HepG2 (cell line): ENCODE results near the gene TFAP2E. TPM values are rescaled to one million over a fixed set of nuclear protein-coding genes. Genes with fewer than 3 reads are reported as not detected.
"Not testable (repeated sequence)": the region's sequence is repeated elsewhere in the genome, so short reads cannot be mapped to it uniquely, and the experiment has no call there.

Experiments used
- ATAC-seq: fragments of 200-7000 bp; cut with Tn5 transposase; 3 replicates; pipeline ENCODE4 v1.9.1; 2020; ENCODE audit warnings: mild to moderate bottlenecking, moderate library complexity
- BruUV-seq: library from RNA; stranded (reverse); fragments of 400-500 nt; replicated peaks from 2 replicates; lab custom pipeline; 2021; lab: Mats Ljungman, UMichigan
- CTCF ChIA-PET: fragments of 300-600 bp; formaldehyde crosslinking; extraction: SDS; loops from one replicate; lab custom pipeline; 2021; ENCODE audit warnings: low total read pairs, inconsistent platforms, low intra/inter-chr PET ratio; lab: Yijun Ruan, JAX
- POLR2A ChIA-PET: fragments of 350-600 bp; sonication (Branson Sonifier 250); formaldehyde crosslinking; loops from one replicate; lab custom pipeline; 2020; ENCODE audit warnings: antibody characterized with exemption, inconsistent platforms; lab: Yijun Ruan, JAX
- DNase-seq: peaks from one replicate; pipeline ENCODE4 v3.0.0-alpha.2; 2015; ENCODE audit warnings: low spot score
- FAIRE-seq: peaks from 3 replicates; lab custom pipeline; 2011; peaks lifted over from hg19 to GRCh38; lab: Jason Lieb, UNC
- H2AFZ ChIP-seq: one replicate; pipeline ENCODE4 v1.6.1; 2011; ENCODE audit warnings: low read length, inconsistent platforms
- H3K27ac ChIP-seq: fragments of 300-600 bp; 3 replicates; pipeline ENCODE4 v1.8.0; 2011; ENCODE audit warnings: mixed run types, mild to moderate bottlenecking, mixed read lengths, low read length, inconsistent platforms; ENCODE audit not compliant: insufficient read depth; ENCODE audit errors: extremely low read length
- H3K27me3 ChIP-seq, 2 experiments: fragments of 200-600 bp in 1 of 2; 2 replicates in 1 of 2; 3 replicates in 1 of 2; pipeline versions ENCODE4 v1.6.0 to v1.8.0; 2011; ENCODE audit warnings: low read length in 2 of 2, mild to moderate bottlenecking in 2 of 2, moderate library complexity in 2 of 2, inconsistent platforms in 1 of 2; ENCODE audit not compliant: insufficient read depth in 2 of 2, control insufficient read depth in 1 of 2
- H3K36me3 ChIP-seq, 2 experiments: fragments of 200-600 bp in 1 of 2; replicated peaks in 1 of 2; 2 replicates in 1 of 2; 3 replicates in 1 of 2; pipeline versions ENCODE4 v1.5.1 to v1.8.0; 2011; ENCODE audit warnings: low read length in 2 of 2, inconsistent platforms in 1 of 2; ENCODE audit not compliant: insufficient read depth in 2 of 2, control insufficient read depth in 1 of 2
- H3K4me1 ChIP-seq: 2 replicates; pipeline ENCODE4 v1.5.1; 2012; ENCODE audit warnings: low read length, inconsistent platforms; ENCODE audit not compliant: insufficient read depth
- H3K4me2 ChIP-seq: 2 replicates; pipeline ENCODE4 v1.6.0; 2011; ENCODE audit warnings: low read depth, low read length, inconsistent platforms
- H3K4me3 ChIP-seq, 3 experiments: fragments of 200-600 bp in 1 of 3; sonication (generic), shearing (Covaris generic) in 1 of 3; replicated peaks in 1 of 3; 2 replicates each; pipeline ENCODE4 v1.5.1; 2011 to 2016; ENCODE audit warnings: low read length in 3 of 3, inconsistent platforms in 2 of 3, low read depth in 2 of 3, mild to moderate bottlenecking in 2 of 3, control low read depth in 1 of 3, mixed read lengths in 1 of 3; ENCODE audit not compliant: insufficient read depth in 1 of 3
- H3K79me2 ChIP-seq: one replicate; pipeline ENCODE4 v1.6.1; 2011; ENCODE audit warnings: low read length, inconsistent platforms; ENCODE audit not compliant: insufficient read depth
- H3K9ac ChIP-seq: 2 replicates; pipeline ENCODE4 v1.6.0; 2011; ENCODE audit warnings: mild to moderate bottlenecking, low read depth, low read length, inconsistent platforms; ENCODE audit not compliant: insufficient read depth
- H3K9me3 ChIP-seq: 2 replicates; pipeline ENCODE4 v1.5.1; 2012; ENCODE audit warnings: mild to moderate bottlenecking, low read length
- H4K20me1 ChIP-seq: 2 replicates; pipeline ENCODE4 v1.6.0; 2011; ENCODE audit warnings: inconsistent platforms, mild to moderate bottlenecking, low read length, moderate library complexity; ENCODE audit not compliant: insufficient read depth
- ATF1 ChIP-seq: IDR thresholded peaks from 2 replicates; pipeline ENCODE4 v1.6.1; 2016; ENCODE audit warnings: mild to moderate bottlenecking, control low read depth
- ATF7 ChIP-seq, 2 experiments: fragments of 450-650 bp in 1 of 2; sonication (generic) in 1 of 2; formaldehyde crosslinking in 1 of 2; IDR thresholded peaks; 2 replicates each; pipeline versions ENCODE4 v1.4.0 to v1.6.1; 2016 to 2020; ENCODE audit warnings: antibody characterized with exemption in 1 of 2, mild to moderate bottlenecking in 1 of 2, missing genetic modification reagents in 1 of 2
- CHD2 ChIP-seq: IDR thresholded peaks from 2 replicates; pipeline ENCODE4 v1.6.1; 2011; ENCODE audit warnings: low read depth, low read length, improper control_type of control experiment
- DPF2 ChIP-seq: sonication (generic); formaldehyde crosslinking; IDR thresholded peaks from 2 replicates; pipeline ENCODE4 v1.4.0; 2020; ENCODE audit warnings: mild to moderate bottlenecking, low read depth, missing genetic modification reagents, borderline replicate concordance
- KDM4B ChIP-seq: sonication (generic); formaldehyde crosslinking; IDR thresholded peaks from 2 replicates; pipeline ENCODE4 v1.4.0; 2020; ENCODE audit warnings: missing genetic modification reagents
- NFIB ChIP-seq: sonication (generic); formaldehyde crosslinking; IDR thresholded peaks from 2 replicates; pipeline ENCODE4 v1.9.0; 2021; ENCODE audit warnings: missing genetic modification reagents, mild to moderate bottlenecking, borderline replicate concordance
- RAD21 ChIP-seq: fragments of 450-650 bp; formaldehyde crosslinking; IDR thresholded peaks from 2 replicates; pipeline ENCODE4 v1.5.0; 2020; ENCODE audit warnings: mild to moderate bottlenecking
- TAF1 ChIP-seq: sonication (generic); formaldehyde crosslinking; IDR thresholded peaks from 2 replicates; pipeline ENCODE4 v1.4.0; 2020; ENCODE audit warnings: missing genetic modification reagents
- TGIF2 ChIP-seq: IDR thresholded peaks from 2 replicates; pipeline ENCODE4 v1.6.1; 2016; ENCODE audit warnings: control low read depth, missing compliant biosample characterization
- ZNF274 ChIP-seq: sonication (generic); formaldehyde crosslinking; IDR thresholded peaks from 2 replicates; pipeline ENCODE4 v1.5.1; 2020; ENCODE audit warnings: mild to moderate bottlenecking, missing genetic modification reagents
- ZNF383 ChIP-seq: sonication (generic); formaldehyde crosslinking; IDR thresholded peaks from 2 replicates; pipeline ENCODE4 v1.4.0; 2020; ENCODE audit warnings: missing genetic modification reagents, mild to moderate bottlenecking, borderline replicate concordance
- ZNF512 ChIP-seq: sonication (generic); formaldehyde crosslinking; IDR thresholded peaks from 2 replicates; pipeline ENCODE4 v1.4.0; 2020; ENCODE audit warnings: mild to moderate bottlenecking, missing genetic modification reagents
- WGBS: methylation state at CpG from one replicate; pipeline ENCODE4 v1.1.6; 2017; ENCODE audit warnings: low lambda C conversion rate; 5-methylcytosine and 5-hydroxymethylcytosine counted together
- in situ Hi-C: cut with HindIII; loops from 2 replicates; pipeline ENCODE4 v1.10.0; 2017; ENCODE audit warnings: low pct_unique_long_range_greater_than_20kb; ENCODE audit not compliant: extremely low pct_ligation_motif_present
- intact Hi-C: fragments of 100-400 bp; cut with micrococcal nuclease; formaldehyde crosslinking; loops from one replicate; pipeline ENCODE4 v1.10.0; 2022; ENCODE audit not compliant: unreplicated experiment
- polyA plus RNA-seq, 8 experiments: library from polyadenylated mRNA; depleted of rRNA in 3 of 8; stranded (reverse) in 7 of 8; unstranded in 1 of 8; fragments of >200 nt; fragmentation: Illumina TruSeq in 4 of 8; extraction: Trizol in 4 of 8; gene quantifications; 2 replicates each; pipeline versions ENCODE4 v1.2.1 to v1.2.3, GENCODE V29; 2011 to 2016; ENCODE audit warnings: low read depth in 4 of 8, missing spikeins in 1 of 8, mixed read lengths in 1 of 8; ENCODE audit not compliant: insufficient read depth in 1 of 8
- total RNA-seq, 5 experiments: library from RNA; depleted of rRNA; stranded (reverse); fragments of >200 nt; fragmentation: Illumina TruSeq; extraction: Trizol; gene quantifications; 2 replicates each; pipeline ENCODE4 v1.2.3, GENCODE V29; 2016; ENCODE audit warnings: low read depth in 1 of 5
- TF ChIP-seq, protein P1 (sequence below): sonication (generic); formaldehyde crosslinking; IDR thresholded peaks from 2 replicates; pipeline ENCODE4 v1.5.0; 2020; ENCODE audit warnings: mild to moderate bottlenecking, missing genetic modification reagents

Gene TFAP2E
- total and polyA plus RNA-seq, 2 of the 13 experiments (the other 11 are each of a cell fraction or from before 2014, with no cell fraction given): 0.31 to 0.41 TPM

GRCh38 chr1:35580949-35581388, 7.9 kb downstream of the TFAP2E start:
- no peak overlapping the region for H3K4me2 ChIP-seq
- H3K27ac ChIP-seq: no peak overlapping the region
- H4K20me1 ChIP-seq: no peaks in the 10 kb centered on the region
- 85% methylated on average over 4 of the region's 4 CpGs for WGBS
- no peak overlapping the region for H3K9ac ChIP-seq
- FAIRE-seq (no peak), ATAC-seq (no peak), DNase-seq (no peak)
- CTCF ChIA-PET: no interaction called here
- no peaks in the 10 kb centered on the region for H3K36me3 ChIP-seq
- no peaks in the 10 kb centered on the region for H3K27me3 ChIP-seq
- H3K79me2 ChIP-seq: no peaks in the 10 kb centered on the region
- in situ Hi-C loops (no loop called here), intact Hi-C loops (no loop called here)
- H3K4me1 ChIP-seq: peaks cover 6% of the 10 kb centered on the region
- POLR2A ChIA-PET: no interaction called here
- no peak overlapping the region for H2AFZ ChIP-seq
- H3K4me3 ChIP-seq: no peak overlapping the region
- BruUV-seq: no TSS peak
- TF ChIP-seq NFIB (no peak), KDM4B (CRISPR knock-in tag) (no peak), DPF2 (no peak), ZNF274 (CRISPR knock-in tag) (no peak), RAD21 (CRISPR knock-in tag) (no peak), CHD2 (no peak), TGIF2 (no peak), ZNF512 (CRISPR knock-in tag) (no peak), ZNF383 (no peak), ATF1 (CRISPR knock-in tag) (no peak), ATF7 (IDR thresholded peaks at IDR 0.05) (no peak), ATF7 (CRISPR knock-in tag; IDR thresholded peaks at IDR 0.05) (no peak), TAF1 (CRISPR knock-in tag) (no peak)
- TF ChIP-seq, protein P1, sequence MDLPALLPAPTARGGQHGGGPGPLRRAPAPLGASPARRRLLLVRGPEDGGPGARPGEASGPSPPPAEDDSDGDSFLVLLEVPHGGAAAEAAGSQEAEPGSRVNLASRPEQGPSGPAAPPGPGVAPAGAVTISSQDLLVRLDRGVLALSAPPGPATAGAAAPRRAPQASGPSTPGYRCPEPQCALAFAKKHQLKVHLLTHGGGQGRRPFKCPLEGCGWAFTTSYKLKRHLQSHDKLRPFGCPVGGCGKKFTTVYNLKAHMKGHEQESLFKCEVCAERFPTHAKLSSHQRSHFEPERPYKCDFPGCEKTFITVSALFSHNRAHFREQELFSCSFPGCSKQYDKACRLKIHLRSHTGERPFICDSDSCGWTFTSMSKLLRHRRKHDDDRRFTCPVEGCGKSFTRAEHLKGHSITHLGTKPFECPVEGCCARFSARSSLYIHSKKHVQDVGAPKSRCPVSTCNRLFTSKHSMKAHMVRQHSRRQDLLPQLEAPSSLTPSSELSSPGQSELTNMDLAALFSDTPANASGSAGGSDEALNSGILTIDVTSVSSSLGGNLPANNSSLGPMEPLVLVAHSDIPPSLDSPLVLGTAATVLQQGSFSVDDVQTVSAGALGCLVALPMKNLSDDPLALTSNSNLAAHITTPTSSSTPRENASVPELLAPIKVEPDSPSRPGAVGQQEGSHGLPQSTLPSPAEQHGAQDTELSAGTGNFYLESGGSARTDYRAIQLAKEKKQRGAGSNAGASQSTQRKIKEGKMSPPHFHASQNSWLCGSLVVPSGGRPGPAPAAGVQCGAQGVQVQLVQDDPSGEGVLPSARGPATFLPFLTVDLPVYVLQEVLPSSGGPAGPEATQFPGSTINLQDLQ (CRISPR knock-in tag): no peak
- no peaks in the 10 kb centered on the region for H3K9me3 ChIP-seq

DNA sequence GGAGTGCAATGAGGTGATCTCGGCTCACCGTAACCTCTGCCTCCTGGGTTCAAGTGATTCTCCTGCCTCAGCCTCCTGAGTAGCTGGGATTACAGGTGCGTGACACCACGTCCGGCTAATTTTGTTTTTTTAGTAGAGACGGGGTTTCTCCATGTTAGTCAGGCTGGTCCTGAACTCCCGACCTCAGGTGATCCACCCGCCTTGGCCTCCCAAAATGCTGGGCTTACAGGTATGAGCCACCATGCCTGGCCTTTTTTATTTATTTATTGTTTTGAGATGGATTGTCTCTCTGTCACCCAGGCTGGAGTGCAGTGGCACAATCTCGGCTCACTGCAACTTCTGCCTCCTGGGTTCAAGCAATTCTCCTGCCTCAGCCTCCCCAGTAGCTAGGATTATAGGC, 8.5 kb downstream of the TFAP2E start:
- intact Hi-C loops, H3K27ac ChIP-seq, H3K4me3 ChIP-seq, FAIRE-seq, H3K4me2 ChIP-seq, H2AFZ ChIP-seq, CTCF ChIA-PET, H3K36me3 ChIP-seq, H4K20me1 ChIP-seq, in situ Hi-C loops, DNase-seq, POLR2A ChIA-PET, ATAC-seq, H3K4me1 ChIP-seq, H3K27me3 ChIP-seq, H3K9ac ChIP-seq, H3K9me3 ChIP-seq, BruUV-seq, H3K79me2 ChIP-seq: not testable (repeated sequence)
- WGBS: 94% methylated on average over 9 of the region's 9 CpGs
